SK-N-SH (cell line): ENCODE measurements around the gene PDE4D. TPM values are rescaled to one million over a fixed set of nuclear protein-coding genes. Genes with fewer than 3 reads are reported as not detected.

Experiments
- CTCF ChIA-PET: fragments of 300-600, 350-600 bp; formaldehyde crosslinking; extraction: SDS; loops from one replicate; lab custom pipeline; 2021; lab: Yijun Ruan, JAX
- POLR2A ChIA-PET: fragments of 350-600 bp; sonication (Branson Sonifier 250); formaldehyde crosslinking; extraction: SDS; loops from one replicate; lab custom pipeline; 2020; ENCODE audit warnings: antibody characterized with exemption, inconsistent platforms; lab: Yijun Ruan, JAX
- DNase-seq: peaks from one replicate; pipeline ENCODE4 v3.0.0; 2012
- H2AFZ ChIP-seq: fragments of 200-600 bp; sonication (generic); 2 replicates; pipeline ENCODE4 v1.8.1; 2016; ENCODE audit warnings: antibody characterized with exemption, mild to moderate bottlenecking, low read depth
- H3F3A ChIP-seq: fragments of 200-600 bp; sonication (generic); replicated peaks from 2 replicates; pipeline ENCODE3; 2016; ENCODE audit warnings: antibody characterized with exemption, mild to moderate bottlenecking; ENCODE audit not compliant: insufficient read depth
- H3K27ac ChIP-seq, 2 experiments: fragments of 200-500 bp in 1 of 2; fragments of 200-600 bp in 1 of 2; sonication (Bioruptor generic) in 1 of 2; sonication (generic), shearing (Covaris generic) in 1 of 2; 2 replicates each; pipeline versions ENCODE4 v1.5.1 to v1.6.1; 2014 to 2016; ENCODE audit warnings: low read depth in 2 of 2, inconsistent platforms in 1 of 2, low read length in 1 of 2, mild to moderate bottlenecking in 1 of 2, mixed read lengths in 1 of 2
- H3K27me3 ChIP-seq: fragments of 200-600 bp; sonication (generic), shearing (Covaris generic); 2 replicates; pipeline ENCODE4 v1.6.1; 2016; ENCODE audit warnings: mixed run types; ENCODE audit not compliant: insufficient read depth
- H3K36me3 ChIP-seq, 2 experiments: fragments of 200-500 bp in 1 of 2; fragments of 200-600 bp in 1 of 2; sonication (Bioruptor generic) in 1 of 2; sonication (generic) in 1 of 2; replicated peaks in 1 of 2; 2 replicates each; pipeline versions ENCODE3 to v1.5.1; 2014 to 2016; ENCODE audit warnings: low read length in 1 of 2, mild to moderate bottlenecking in 1 of 2; ENCODE audit not compliant: insufficient read depth in 2 of 2, control insufficient read depth in 1 of 2
- H3K4me1 ChIP-seq, 2 experiments: fragments of 200-500 bp in 1 of 2; fragments of 200-600 bp in 1 of 2; sonication (Bioruptor generic) in 1 of 2; sonication (generic), shearing (Covaris generic) in 1 of 2; 2 replicates each; pipeline versions ENCODE4 v1.5.1 to v1.6.1; 2014 to 2016; ENCODE audit warnings: low read depth in 1 of 2, low read length in 1 of 2, mixed run types in 1 of 2; ENCODE audit not compliant: insufficient read depth in 2 of 2, control insufficient read depth in 1 of 2
- H3K4me2 ChIP-seq: fragments of 200-600 bp; sonication (generic), shearing (Covaris generic); 2 replicates; pipeline ENCODE4 v1.6.1; 2017; ENCODE audit warnings: mixed run types
- H3K4me3 ChIP-seq, 2 experiments: fragments of 200-500 bp in 1 of 2; fragments of 200-600 bp in 1 of 2; sonication (Bioruptor generic) in 1 of 2; sonication (generic), shearing (Covaris generic) in 1 of 2; 2 replicates each; pipeline versions ENCODE4 v1.5.1 to v1.8.1; 2014 to 2016; ENCODE audit warnings: low read depth in 2 of 2, inconsistent platforms in 1 of 2, low read length in 1 of 2, mild to moderate bottlenecking in 1 of 2, mixed read lengths in 1 of 2, moderate library complexity in 1 of 2
- H3K79me2 ChIP-seq: fragments of 200-600 bp; sonication (generic); 2 replicates; pipeline ENCODE4 v1.8.1; 2017; ENCODE audit warnings: mild to moderate bottlenecking; ENCODE audit not compliant: insufficient read depth
- H3K9ac ChIP-seq: fragments of 200-600 bp; sonication (generic); 2 replicates; pipeline ENCODE4 v1.6.1; 2017; ENCODE audit warnings: mixed run types
- H3K9me2 ChIP-seq: fragments of 200-600 bp; sonication (generic); 2 replicates; pipeline ENCODE4 v1.6.1; 2017; ENCODE audit warnings: mixed run types
- H3K9me3 ChIP-seq: fragments of 200-600 bp; sonication (generic); 2 replicates; pipeline ENCODE4 v1.6.1; 2017; ENCODE audit warnings: mixed run types, mild to moderate bottlenecking, moderate library complexity
- H4K20me1 ChIP-seq: fragments of 200-600 bp; sonication (generic); 2 replicates; pipeline ENCODE4 v1.6.1; 2017; ENCODE audit warnings: mild to moderate bottlenecking, mixed run types; ENCODE audit not compliant: insufficient read depth
- EZH2phosphoT487 ChIP-seq: fragments of 200-600 bp; sonication (generic); IDR thresholded peaks from 2 replicates; pipeline ENCODE4 v1.6.1; 2017; ENCODE audit warnings: low read depth, mixed run types, mild to moderate bottlenecking, antibody characterized with exemption, moderate library complexity, borderline replicate concordance
- JUND ChIP-seq: IDR thresholded peaks from 2 replicates; pipeline ENCODE4 v1.4.0; 2012
- NFIC ChIP-seq: IDR thresholded peaks from 2 replicates; pipeline ENCODE4 v1.4.0; 2012; ENCODE audit warnings: borderline replicate concordance
- RAD21 ChIP-seq: IDR thresholded peaks from 2 replicates; pipeline ENCODE4 v1.6.1; 2012; ENCODE audit warnings: mild to moderate bottlenecking, low read length
- RFX5 ChIP-seq: IDR thresholded peaks from 2 replicates; pipeline ENCODE4 v1.6.1; 2012; ENCODE audit warnings: mild to moderate bottlenecking, improper control_type of control experiment, low read length
- WGBS: methylation state at CpG from one replicate; pipeline ENCODE4 v1.1.6; 2017; ENCODE audit warnings: low lambda C conversion rate; 5-methylcytosine and 5-hydroxymethylcytosine counted together
- polyA plus RNA-seq, 3 experiments: library from polyadenylated mRNA; depleted of rRNA; stranded (reverse); fragments of >200 nt; gene quantifications; 2 replicates each; pipeline ENCODE4 v1.2.3, GENCODE V29; 2012
- TF ChIP-seq, protein P1 (sequence below): IDR thresholded peaks from 2 replicates; pipeline ENCODE4 v1.4.0; 2012; ENCODE audit warnings: low read depth, borderline replicate concordance
- TF ChIP-seq, protein P2 (sequence below): fragments of 150-350 bp; IDR thresholded peaks from 2 replicates; pipeline ENCODE4 v1.6.1; 2017; ENCODE audit warnings: antibody characterized with exemption, low read length, low read depth, borderline replicate concordance
- TF ChIP-seq, protein P3 (sequence below): IDR thresholded peaks from 2 replicates; pipeline ENCODE4 v1.6.1; 2012; ENCODE audit warnings: mild to moderate bottlenecking, low read depth, low read length, moderate library complexity

Gene PDE4D
- polyA plus RNA-seq, 1 of the 3 experiments (the other 2 are of a cell fraction): 2.4 TPM

DNA sequence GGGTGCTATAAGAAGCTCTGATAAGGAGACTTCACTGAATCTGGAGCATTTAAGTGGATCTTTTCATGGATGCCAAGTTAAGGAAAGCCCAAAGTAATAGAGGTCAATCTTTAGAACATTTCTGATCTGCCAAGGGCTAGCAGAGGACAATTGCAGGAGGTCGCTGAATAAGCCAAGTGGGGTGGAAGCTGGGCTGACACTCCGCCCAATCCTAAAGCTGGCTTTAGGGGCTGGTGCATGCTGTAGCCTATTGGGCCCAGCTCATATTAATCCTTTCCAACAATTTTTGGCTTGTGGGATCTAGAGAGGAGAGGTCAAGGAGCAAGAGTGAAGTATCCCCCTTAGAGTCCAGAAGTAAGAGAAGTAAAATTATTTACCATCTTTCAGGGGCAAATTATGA lies 784.1 kb downstream of the PDE4D start:
- no peaks in the 10 kb centered on the region for H3K27me3 ChIP-seq
- no peak overlapping the region for H3K27ac ChIP-seq
- H3K9me3 ChIP-seq: no peaks in the 10 kb centered on the region
- no peaks in the 10 kb centered on the region for H3K36me3 ChIP-seq
- no peak overlapping the region for H3K4me2 ChIP-seq
- DNase-seq: no peak
- ChIA-PET CTCF (interaction anchor here (1.0 to 1.5 kb wide), 2 partner anchors 16 to 24 kb away, joined by 3 to 4 read pairs; no protein-coding TSS in a partner anchor), POLR2A (no interaction called here)
- H4K20me1 ChIP-seq: no peaks in the 10 kb centered on the region
- no peak overlapping the region for H3K4me3 ChIP-seq
- TF ChIP-seq, protein P1, sequence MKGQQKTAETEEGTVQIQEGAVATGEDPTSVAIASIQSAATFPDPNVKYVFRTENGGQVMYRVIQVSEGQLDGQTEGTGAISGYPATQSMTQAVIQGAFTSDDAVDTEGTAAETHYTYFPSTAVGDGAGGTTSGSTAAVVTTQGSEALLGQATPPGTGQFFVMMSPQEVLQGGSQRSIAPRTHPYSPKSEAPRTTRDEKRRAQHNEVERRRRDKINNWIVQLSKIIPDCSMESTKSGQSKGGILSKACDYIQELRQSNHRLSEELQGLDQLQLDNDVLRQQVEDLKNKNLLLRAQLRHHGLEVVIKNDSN: no peak
- no peak for TF ChIP-seq JUND
- no peak for TF ChIP-seq RFX5
- TF ChIP-seq, protein P2, sequence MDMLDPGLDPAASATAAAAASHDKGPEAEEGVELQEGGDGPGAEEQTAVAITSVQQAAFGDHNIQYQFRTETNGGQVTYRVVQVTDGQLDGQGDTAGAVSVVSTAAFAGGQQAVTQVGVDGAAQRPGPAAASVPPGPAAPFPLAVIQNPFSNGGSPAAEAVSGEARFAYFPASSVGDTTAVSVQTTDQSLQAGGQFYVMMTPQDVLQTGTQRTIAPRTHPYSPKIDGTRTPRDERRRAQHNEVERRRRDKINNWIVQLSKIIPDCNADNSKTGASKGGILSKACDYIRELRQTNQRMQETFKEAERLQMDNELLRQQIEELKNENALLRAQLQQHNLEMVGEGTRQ: no peak
- no peak for TF ChIP-seq EZH2phosphoT487
- TF ChIP-seq NFIC: no peak
- no peaks in the 10 kb centered on the region for H3K9me2 ChIP-seq
- WGBS: 100% methylated on average over 2 of the region's 2 CpGs
- H3K9ac ChIP-seq: no peak overlapping the region
- H3K79me2 ChIP-seq: no peaks in the 10 kb centered on the region
- no peaks in the 10 kb centered on the region for H3F3A ChIP-seq
- H2AFZ ChIP-seq: no peak overlapping the region
- peaks cover 0 to 5% of the 10 kb centered on the region in 2 experiments; a peak in 2 of 4 replicates for H3K4me1 ChIP-seq

DNA sequence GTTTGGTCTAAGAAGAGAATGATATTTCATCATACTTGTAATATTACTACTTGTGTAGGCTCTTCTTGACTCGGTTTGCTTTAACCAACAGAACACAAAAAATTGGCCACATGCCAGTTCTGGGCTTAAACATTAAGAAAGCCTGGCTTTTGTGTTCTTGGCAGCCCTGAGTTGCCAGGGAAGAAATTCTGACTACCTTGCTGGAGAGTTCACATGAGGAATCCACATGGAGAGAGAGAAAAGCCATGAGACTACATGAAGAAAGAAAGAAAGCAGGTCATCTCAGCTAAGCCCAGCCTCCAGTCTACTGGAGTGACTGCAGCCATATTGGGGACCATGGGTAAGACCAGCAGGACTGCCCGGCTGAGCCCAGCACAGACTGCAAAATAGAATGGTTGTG lies 785.8 kb downstream of the PDE4D start:
- DNase-seq: no peak
- no peak overlapping the region for H3K9ac ChIP-seq
- H3K79me2 ChIP-seq: no peaks in the 10 kb centered on the region
- H3K9me3 ChIP-seq: no peaks in the 10 kb centered on the region
- no peak overlapping the region for H2AFZ ChIP-seq
- no peaks in the 10 kb centered on the region for H3F3A ChIP-seq
- POLR2A ChIA-PET: no interaction called here
- TF ChIP-seq NFIC: 0 out of 2 replicates have a peak, but pooled peaks have one; percentile 32
- TF ChIP-seq, protein P3, sequence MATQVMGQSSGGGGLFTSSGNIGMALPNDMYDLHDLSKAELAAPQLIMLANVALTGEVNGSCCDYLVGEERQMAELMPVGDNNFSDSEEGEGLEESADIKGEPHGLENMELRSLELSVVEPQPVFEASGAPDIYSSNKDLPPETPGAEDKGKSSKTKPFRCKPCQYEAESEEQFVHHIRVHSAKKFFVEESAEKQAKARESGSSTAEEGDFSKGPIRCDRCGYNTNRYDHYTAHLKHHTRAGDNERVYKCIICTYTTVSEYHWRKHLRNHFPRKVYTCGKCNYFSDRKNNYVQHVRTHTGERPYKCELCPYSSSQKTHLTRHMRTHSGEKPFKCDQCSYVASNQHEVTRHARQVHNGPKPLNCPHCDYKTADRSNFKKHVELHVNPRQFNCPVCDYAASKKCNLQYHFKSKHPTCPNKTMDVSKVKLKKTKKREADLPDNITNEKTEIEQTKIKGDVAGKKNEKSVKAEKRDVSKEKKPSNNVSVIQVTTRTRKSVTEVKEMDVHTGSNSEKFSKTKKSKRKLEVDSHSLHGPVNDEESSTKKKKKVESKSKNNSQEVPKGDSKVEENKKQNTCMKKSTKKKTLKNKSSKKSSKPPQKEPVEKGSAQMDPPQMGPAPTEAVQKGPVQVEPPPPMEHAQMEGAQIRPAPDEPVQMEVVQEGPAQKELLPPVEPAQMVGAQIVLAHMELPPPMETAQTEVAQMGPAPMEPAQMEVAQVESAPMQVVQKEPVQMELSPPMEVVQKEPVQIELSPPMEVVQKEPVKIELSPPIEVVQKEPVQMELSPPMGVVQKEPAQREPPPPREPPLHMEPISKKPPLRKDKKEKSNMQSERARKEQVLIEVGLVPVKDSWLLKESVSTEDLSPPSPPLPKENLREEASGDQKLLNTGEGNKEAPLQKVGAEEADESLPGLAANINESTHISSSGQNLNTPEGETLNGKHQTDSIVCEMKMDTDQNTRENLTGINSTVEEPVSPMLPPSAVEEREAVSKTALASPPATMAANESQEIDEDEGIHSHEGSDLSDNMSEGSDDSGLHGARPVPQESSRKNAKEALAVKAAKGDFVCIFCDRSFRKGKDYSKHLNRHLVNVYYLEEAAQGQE: no peak
- TF ChIP-seq RAD21: no peak
- TF ChIP-seq, all 33 proteins: peak for 1
- H3K36me3 ChIP-seq: no peaks in the 10 kb centered on the region
- H3K27ac ChIP-seq: no peak overlapping the region
- H4K20me1 ChIP-seq: no peaks in the 10 kb centered on the region
- WGBS: 85% methylated on average over 2 of the region's 2 CpGs
- CTCF ChIA-PET: interaction anchor here (0.7 to 1.2 kb wide), 2 partner anchors 8 to 44 kb away, joined by 3 to 4 read pairs; no protein-coding TSS in a partner anchor
- no peak overlapping the region for H3K4me3 ChIP-seq
- peaks cover 0 to 13% of the 10 kb centered on the region in 2 experiments; a peak in 2 of 4 replicates for H3K4me1 ChIP-seq
- H3K9me2 ChIP-seq: no peaks in the 10 kb centered on the region
- H3K27me3 ChIP-seq: no peaks in the 10 kb centered on the region
- H3K4me2 ChIP-seq: no peak overlapping the region
